Measurements from ENCODE around the gene ID1. TPM values are rescaled to one million over a fixed set of nuclear protein-coding genes. Genes with fewer than 3 reads are reported as not detected.

Gene ID1
- total RNA-seq, 1 experiment from 2014 or later: 88.8 TPM

- CTCF ChIA-PET: interaction anchor here (1.0 to 15.0 kb wide), 6 partner anchors 8 to 40 kb away, joined by 3 to 927 read pairs (median 38); partner anchors contain the start of gene ID1
- peaks cover 58% of the 10 kb centered on the region for H3K4me1 Mint-ChIP-seq
- DNase-seq (ENCODE audit: low spot score) (no peak), ATAC-seq (no peak)
- H3K4me3 Mint-ChIP-seq: peak overlapping the region; percentile 16; the same call in 1 of the 2 replicates
- peak overlapping the region; percentile 72; the same call in 1 of the 2 replicates for H3K27ac Mint-ChIP-seq
- no peaks in the 10 kb centered on the region for H3K27me3 Mint-ChIP-seq (ENCODE audit: low read depth)
- TF ChIP-seq, protein P1, sequence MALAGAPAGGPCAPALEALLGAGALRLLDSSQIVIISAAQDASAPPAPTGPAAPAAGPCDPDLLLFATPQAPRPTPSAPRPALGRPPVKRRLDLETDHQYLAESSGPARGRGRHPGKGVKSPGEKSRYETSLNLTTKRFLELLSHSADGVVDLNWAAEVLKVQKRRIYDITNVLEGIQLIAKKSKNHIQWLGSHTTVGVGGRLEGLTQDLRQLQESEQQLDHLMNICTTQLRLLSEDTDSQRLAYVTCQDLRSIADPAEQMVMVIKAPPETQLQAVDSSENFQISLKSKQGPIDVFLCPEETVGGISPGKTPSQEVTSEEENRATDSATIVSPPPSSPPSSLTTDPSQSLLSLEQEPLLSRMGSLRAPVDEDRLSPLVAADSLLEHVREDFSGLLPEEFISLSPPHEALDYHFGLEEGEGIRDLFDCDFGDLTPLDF (CRISPR knock-in tag; IDR thresholded peaks at IDR 0.05): no peak
- TF ChIP-seq OVOL2 (CRISPR knock-in tag; IDR thresholded peaks at IDR 0.05; ENCODE audit: borderline replicate concordance) (no peak), FOXP1 (CRISPR knock-in tag; IDR thresholded peaks at IDR 0.05; ENCODE audit: borderline replicate concordance) (no peak), PRRX2 (CRISPR knock-in tag; IDR thresholded peaks at IDR 0.05) (no peak), CTCF (IDR thresholded peaks at IDR 0.05) (no peak), ATF2 (CRISPR knock-in tag; IDR thresholded peaks at IDR 0.05; ENCODE audit: borderline replicate concordance, low read depth) (no peak), ZNF396 (CRISPR knock-in tag; IDR thresholded peaks at IDR 0.05; ENCODE audit: borderline replicate concordance) (no peak), MXD4 (CRISPR knock-in tag; IDR thresholded peaks at IDR 0.05; ENCODE audit: borderline replicate concordance) (no peak), ELF4 (CRISPR knock-in tag; IDR thresholded peaks at IDR 0.05; ENCODE audit: low read depth) (no peak), ZNF423 (CRISPR knock-in tag; IDR thresholded peaks at IDR 0.05) (no peak), SMAD3 (CRISPR knock-in tag; IDR thresholded peaks at IDR 0.05; ENCODE audit: borderline replicate concordance) (no peak), SMAD4 (CRISPR knock-in tag; IDR thresholded peaks at IDR 0.05) (no peak), GRHL2 (CRISPR knock-in tag; IDR thresholded peaks at IDR 0.05; ENCODE audit: insufficient replicate concordance, severe bottlenecking) (no peak), MLX (CRISPR knock-in tag; IDR thresholded peaks at IDR 0.05) (no peak), MYBL2 (CRISPR knock-in tag; IDR thresholded peaks at IDR 0.05) (no peak), FOXJ3 (CRISPR knock-in tag; IDR thresholded peaks at IDR 0.05; ENCODE audit: borderline replicate concordance) (no peak)
- POLR2A ChIA-PET: interaction anchor here (0.6 to 5.2 kb wide), 5 partner anchors 8 to 41 kb away, joined by 3 to 73 read pairs (median 11); partner anchors contain the start of gene ID1
- H3K36me3 Mint-ChIP-seq: 0 out of 2 replicates have a peak, but pooled peaks cover 3% of the 10 kb centered on the region
- H3K9me3 Mint-ChIP-seq: no peaks in the 10 kb centered on the region
Measured at GRCh38 chr20:31570735-31571617, 34.1 kb upstream of the ID1 start.

- ChIA-PET POLR2A (interaction anchor here (0.6 to 5.2 kb wide), 12 partner anchors 10 to 152 kb away, joined by 3 to 73 read pairs (median 8); partner anchors contain the start of gene ID1), CTCF (interaction anchor here (0.7 to 15.0 kb wide), 9 partner anchors 13 to 151 kb away, joined by 3 to 927 read pairs (median 11); partner anchors contain the start of genes BCL2L1 and ID1)
- DNase-seq (ENCODE audit: low spot score): no peak
- H3K9me3 Mint-ChIP-seq: no peaks in the 10 kb centered on the region
- peaks cover 62% of the 10 kb centered on the region for H3K4me1 Mint-ChIP-seq
- ATAC-seq: peak; percentile 14
- H3K27me3 Mint-ChIP-seq (ENCODE audit: low read depth): no peaks in the 10 kb centered on the region
- 0 out of 2 replicates have a peak, but pooled peaks cover under 1% of the 10 kb centered on the region for H3K36me3 Mint-ChIP-seq
- H3K4me3 Mint-ChIP-seq: peak overlapping the region; percentile 64
- H3K27ac Mint-ChIP-seq: peak overlapping the region; percentile 97
- TF ChIP-seq, protein P2, sequence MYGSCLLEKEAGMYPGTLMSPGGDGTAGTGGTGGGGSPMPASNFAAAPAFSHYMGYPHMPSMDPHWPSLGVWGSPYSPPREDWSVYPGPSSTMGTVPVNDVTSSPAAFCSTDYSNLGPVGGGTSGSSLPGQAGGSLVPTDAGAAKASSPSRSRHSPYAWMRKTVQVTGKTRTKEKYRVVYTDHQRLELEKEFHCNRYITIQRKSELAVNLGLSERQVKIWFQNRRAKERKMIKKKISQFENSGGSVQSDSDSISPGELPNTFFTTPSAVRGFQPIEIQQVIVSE (CRISPR knock-in tag; IDR thresholded peaks at IDR 0.05; ENCODE audit: borderline replicate concordance): peak; percentile 5; the same call in 1 of the 2 replicates
- TF ChIP-seq MYBL2 (CRISPR knock-in tag; IDR thresholded peaks at IDR 0.05): 0 out of 2 replicates have a peak, but pooled peaks have one; percentile 66
- TF ChIP-seq CREB1 (CRISPR knock-in tag; IDR thresholded peaks at IDR 0.05): 0 out of 2 replicates have a peak, but pooled peaks have one; percentile 47
- TF ChIP-seq USF1 (CRISPR knock-in tag; IDR thresholded peaks at IDR 0.05): no peak
- TF ChIP-seq, protein P3, sequence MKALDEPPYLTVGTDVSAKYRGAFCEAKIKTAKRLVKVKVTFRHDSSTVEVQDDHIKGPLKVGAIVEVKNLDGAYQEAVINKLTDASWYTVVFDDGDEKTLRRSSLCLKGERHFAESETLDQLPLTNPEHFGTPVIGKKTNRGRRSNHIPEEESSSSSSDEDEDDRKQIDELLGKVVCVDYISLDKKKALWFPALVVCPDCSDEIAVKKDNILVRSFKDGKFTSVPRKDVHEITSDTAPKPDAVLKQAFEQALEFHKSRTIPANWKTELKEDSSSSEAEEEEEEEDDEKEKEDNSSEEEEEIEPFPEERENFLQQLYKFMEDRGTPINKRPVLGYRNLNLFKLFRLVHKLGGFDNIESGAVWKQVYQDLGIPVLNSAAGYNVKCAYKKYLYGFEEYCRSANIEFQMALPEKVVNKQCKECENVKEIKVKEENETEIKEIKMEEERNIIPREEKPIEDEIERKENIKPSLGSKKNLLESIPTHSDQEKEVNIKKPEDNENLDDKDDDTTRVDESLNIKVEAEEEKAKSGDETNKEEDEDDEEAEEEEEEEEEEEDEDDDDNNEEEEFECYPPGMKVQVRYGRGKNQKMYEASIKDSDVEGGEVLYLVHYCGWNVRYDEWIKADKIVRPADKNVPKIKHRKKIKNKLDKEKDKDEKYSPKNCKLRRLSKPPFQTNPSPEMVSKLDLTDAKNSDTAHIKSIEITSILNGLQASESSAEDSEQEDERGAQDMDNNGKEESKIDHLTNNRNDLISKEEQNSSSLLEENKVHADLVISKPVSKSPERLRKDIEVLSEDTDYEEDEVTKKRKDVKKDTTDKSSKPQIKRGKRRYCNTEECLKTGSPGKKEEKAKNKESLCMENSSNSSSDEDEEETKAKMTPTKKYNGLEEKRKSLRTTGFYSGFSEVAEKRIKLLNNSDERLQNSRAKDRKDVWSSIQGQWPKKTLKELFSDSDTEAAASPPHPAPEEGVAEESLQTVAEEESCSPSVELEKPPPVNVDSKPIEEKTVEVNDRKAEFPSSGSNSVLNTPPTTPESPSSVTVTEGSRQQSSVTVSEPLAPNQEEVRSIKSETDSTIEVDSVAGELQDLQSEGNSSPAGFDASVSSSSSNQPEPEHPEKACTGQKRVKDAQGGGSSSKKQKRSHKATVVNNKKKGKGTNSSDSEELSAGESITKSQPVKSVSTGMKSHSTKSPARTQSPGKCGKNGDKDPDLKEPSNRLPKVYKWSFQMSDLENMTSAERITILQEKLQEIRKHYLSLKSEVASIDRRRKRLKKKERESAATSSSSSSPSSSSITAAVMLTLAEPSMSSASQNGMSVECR (CRISPR knock-in tag; IDR thresholded peaks at IDR 0.05; ENCODE audit: borderline replicate concordance): no peak
Measured at GRCh38 chr20:31572042-31572700, 32.9 kb upstream of the ID1 start.

Measured in WTC11 (cell line).